GM18499 (cell line): Measurements from ENCODE around the gene VN1R2.
"Not testable (repeated sequence)": the region's sequence is repeated elsewhere in the genome, so short reads cannot be mapped to it uniquely, and the experiment has no call there.

Source experiments
- ATAC-seq: cut with Tn5 transposase; IDR thresholded peaks from one replicate; pipeline ENCODE4 v1.9.1; 2021; ENCODE audit warnings: moderate number of reproducible peaks; ENCODE audit not compliant: insufficient read depth, unreplicated experiment

Gene VN1R2

DNA sequence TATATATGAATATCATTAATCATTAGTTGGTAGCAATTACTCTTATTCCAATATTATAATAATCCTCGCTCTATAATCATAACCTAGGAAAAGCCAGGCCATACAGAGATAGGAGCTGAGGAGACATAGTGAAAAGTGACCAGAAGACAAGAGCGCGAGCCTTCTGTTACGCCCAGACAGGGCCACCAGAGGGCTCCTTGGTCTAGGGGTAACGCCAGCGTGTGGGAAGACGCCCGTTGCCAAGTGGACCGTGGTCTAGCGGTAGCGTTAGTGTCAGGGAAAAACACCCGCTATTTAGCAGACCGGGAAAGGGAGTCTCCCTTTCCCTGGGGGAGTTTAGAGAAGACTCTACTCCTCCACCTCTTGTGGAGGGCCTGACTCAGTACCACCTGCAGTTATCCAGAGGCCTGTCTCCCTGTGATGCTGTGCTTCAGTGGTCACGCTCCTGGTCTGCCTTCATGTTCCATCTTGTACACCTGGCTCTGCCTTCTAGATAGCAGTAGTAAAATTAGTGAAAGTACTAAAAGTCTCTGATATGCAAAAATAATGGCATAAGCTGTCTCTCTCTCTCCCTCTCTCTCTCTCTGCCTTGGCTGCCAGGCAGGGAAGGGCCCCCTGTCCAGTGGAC, at the start of gene VN1R2:
Gene VN1R2, plus strand, starts transcription at position 578 of the 628 bp plus-strand sequence. CDS start 84 bp downstream, outside the sequence.
- ATAC-seq, result not testable (repeated sequence)

DNA sequence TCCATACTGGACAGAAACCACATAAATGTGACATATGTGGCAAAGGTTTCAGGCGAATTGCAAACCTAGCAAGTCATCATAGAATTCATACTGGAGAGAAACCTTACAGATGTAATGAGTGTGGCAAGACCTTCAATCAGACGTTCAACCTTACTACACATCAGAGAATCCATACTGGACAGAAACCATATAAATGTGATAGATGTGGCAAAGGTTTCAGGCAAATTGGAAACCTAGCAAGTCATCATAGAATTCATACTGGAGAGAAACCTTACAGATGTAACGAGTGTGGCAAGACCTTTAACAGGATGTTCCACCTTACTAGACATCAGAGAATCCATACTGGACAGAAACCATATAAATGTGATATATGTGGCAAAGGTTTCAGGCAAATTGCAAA, 46.5 kb upstream of the VN1R2 start:
- ATAC-seq, result not testable (repeated sequence)

DNA sequence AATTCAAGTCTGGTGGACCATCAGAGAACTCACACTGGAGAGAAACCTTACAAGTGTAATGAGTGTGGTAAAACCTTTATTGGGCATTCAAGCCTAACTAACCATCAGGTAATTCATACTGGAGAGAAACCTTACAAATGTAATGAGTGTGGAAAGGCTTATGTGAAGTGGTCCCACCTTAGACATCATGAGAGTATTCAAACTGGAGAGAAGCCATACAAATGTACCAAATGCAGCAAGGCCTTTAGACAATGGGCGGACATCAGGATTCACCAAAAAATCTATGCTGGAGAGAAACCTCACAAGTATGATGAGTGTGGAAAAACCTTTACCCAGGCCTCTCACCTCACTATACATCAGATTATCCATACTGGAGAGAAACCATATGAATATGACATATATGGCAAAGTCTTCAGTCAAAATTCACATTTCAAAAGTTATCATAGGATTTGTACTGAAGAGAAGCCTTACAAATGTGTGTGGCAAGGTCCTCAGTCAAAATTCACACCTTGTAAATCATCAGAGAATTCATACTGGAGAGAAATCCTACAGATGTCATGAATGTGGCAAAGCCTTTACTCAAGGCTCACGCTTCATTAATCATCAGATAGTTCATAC, 45.3 kb upstream of the VN1R2 start:
- no peak for ATAC-seq

- not testable (repeated sequence) for ATAC-seq
Measured at GRCh38 chr19:53222716-53223115, 35.4 kb upstream of the VN1R2 start.

- no peak for ATAC-seq
Measured at GRCh38 chr19:53224606-53225005, 33.5 kb upstream of the VN1R2 start.

GRCh38 chr19:53237114-53237777, 20.8 kb upstream of the VN1R2 start:
- ATAC-seq, result no peak

DNA sequence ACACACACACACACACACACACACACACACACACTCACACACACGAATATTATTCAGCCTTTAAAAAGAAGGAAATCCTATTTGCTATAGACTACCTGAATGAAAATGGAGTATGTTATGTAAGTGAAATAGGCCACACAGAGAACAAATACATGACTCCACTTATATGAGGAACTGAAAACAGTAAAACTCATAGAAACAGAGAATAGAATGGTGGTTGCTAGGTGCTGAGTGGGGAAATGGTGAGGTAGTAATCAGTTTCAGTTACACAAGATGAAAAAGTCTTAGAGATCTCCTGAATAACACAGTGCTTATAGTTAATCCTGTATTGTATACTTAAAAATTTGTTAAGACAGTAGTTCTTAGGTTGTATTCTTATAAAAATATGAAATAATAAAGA, 11.6 kb upstream of the VN1R2 start:
- no peak for ATAC-seq

GRCh38 chr19:53254411-53255341, 3.4 kb upstream of the VN1R2 start, which contains the start of gene ZNF677:
ZNF677 (minus strand) TSS chr19:53254873; CDS start chr19:53251550, 3,323 bp downstream.
- no peak for ATAC-seq

DNA sequence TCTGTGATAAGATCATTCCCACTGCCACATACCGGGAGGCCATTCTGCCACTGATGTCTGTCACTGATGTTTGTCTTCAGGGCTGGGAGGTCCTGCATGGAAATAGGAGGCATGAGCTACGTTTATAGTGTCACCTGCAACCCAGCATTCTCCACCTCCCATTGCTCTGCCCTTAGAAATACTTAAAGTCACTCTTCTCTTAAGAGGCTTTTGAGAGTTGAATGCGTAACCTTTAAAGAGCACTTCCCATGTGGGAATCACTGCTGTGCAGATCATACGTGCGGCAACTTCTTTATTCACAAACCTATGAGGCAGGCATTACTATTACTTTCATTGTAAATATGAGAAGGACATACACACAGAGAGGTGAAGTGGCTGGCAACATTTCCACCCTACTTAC, 9.5 kb downstream of the VN1R2 start, which contains the start of gene VN1R4:
Gene VN1R4, minus strand, starts transcription at position 101 of the 400 bp plus-strand sequence. Its CDS starts 58 bp downstream, at position 43.
- ATAC-seq, result not testable (repeated sequence)

DNA sequence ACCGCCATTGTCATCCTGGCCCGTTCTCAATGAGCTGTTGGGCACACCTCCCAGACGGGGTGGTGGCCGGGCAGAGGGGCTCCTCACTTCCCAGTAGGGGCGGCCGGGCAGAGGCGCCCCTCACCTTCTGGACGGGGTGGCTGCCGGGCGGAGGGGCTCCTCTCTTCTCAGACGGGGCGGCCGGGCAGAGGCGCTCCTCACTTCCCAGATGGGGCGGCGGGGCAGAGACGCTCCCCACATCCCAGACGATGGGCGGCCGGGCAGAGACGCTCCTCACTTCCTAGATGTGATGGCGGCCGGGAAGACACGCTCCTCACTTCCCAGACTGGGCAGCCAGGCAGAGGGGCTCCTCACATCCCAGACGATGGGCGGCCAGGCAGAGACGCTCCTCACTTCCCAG, 11.8 kb downstream of the VN1R2 start:
- ATAC-seq, result not testable (repeated sequence)

GRCh38 chr19:53272044-53272443, 14.0 kb downstream of the VN1R2 start:
- no peak for ATAC-seq

DNA sequence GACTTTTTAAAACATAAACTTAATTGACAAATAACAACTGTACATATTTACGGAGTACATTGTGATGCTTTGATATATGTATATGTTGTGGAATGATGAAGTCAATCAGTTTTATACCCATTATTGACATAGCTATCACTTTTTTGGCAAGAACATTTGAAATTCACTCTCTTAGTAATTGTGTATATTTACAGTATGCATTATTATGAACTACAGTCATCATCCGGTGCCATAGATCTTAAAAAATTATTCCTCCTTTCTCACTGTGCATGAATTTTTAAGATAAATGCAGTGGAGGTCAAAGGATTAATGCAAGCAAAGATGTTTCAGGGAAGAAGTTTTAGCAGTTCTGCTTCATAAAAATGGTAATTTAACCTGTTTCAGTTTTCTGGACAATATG, 17.4 kb downstream of the VN1R2 start:
- ATAC-seq, result no peak

DNA sequence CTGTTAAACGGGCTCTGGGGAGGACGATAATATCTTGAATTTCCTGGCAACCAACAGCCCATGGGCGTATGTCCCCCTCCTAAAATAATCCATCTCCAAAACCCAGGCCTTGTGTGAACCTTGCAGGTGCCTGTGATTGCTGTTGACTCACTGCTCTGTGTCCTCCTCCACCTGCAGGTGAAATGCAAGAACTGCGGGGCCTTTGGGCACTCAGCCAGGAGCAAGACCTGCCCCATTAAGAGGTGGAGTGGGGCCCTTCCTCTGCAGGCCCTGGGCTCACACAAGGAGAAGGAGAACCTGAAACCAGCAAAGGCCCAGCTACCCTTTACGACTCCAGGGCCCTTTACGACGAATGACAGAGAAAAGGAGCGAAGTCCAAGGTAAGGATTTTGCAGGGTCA, 23.9 kb downstream of the VN1R2 start:
- ATAC-seq, result not testable (repeated sequence)

GRCh38 chr19:53285087-53285486, 27.0 kb downstream of the VN1R2 start:
- no peak for ATAC-seq

GRCh38 chr19:53290758-53291549, 32.9 kb downstream of the VN1R2 start:
- no peak for ATAC-seq

DNA sequence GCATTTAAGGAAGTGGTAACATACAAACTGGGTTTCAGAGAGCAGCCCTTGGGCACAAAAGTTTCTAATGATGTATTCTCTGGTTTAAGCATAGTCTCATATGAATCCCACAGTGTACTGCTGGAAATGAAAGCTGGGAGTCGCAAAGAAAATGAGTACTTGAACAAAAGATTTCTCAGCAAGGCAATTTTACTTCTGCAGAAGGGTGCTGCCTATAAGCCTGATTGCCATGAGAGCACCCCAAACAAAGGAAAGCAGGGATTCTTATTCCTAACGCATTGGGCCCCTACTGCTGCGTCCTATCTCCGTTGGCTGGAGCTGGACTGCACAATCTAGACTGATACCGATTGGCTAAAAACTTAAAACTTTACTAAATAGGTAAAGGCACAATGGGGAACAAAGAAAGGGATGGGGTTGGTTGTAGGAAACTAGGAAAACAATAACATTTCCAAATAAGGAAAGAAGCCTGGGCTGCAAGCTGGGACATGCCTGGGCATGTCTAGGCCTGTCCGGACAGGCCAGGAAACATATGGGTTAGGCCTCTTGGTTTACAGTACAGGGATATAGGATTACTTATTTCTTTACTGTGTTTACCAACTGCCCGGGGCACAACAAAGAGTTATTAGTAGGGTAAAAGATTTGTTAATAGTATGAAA, 36.8 kb downstream of the VN1R2 start:
- no peak for ATAC-seq

GRCh38 chr19:53301341-53301740, 43.2 kb downstream of the VN1R2 start:
- not testable (repeated sequence) for ATAC-seq

DNA sequence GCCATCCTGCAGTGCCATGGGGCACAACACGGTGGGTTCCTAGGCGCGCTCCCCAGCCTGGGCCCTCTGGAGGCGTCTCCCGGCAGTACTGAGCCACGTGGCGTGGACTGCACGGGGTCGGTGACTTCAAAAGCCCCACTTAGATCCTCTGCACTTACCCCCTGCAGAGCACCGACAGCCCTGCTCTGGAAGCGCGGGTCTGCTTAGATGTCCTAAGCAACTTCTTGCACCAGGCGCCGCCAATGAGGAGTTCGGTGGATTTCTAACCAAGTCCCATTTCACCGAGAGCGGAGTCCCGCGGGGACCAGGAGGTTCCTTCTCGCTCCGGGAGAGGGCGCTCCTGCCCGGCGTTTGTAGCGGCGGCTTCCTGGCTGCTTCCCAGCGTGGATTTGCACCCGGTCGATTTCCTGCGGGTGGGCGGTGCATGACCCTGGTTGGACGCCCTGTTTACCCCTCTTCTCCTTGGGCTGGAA, 50.3 kb downstream of the VN1R2 start:
- no peak for ATAC-seq
